Measurements from ENCODE around the gene RO60. TPM values are rescaled to one million over a fixed set of nuclear protein-coding genes. Genes with fewer than 3 reads are reported as not detected.

Gene RO60
- total RNA-seq (10 to 100 TPM; 48.3 to 67.7 (median 55.6) TPM), polyA plus RNA-seq (10 to 100 TPM in 1 of 2 donors, 1 to 10 TPM in 1; 5.9 to 20.5 TPM)
- long read RNA-seq, donor 1, full-length matches to known transcripts, result 40 of 53 reads
- long read RNA-seq, donor 1, partial matches to known transcripts, result 1 of 53 reads
- long read RNA-seq, donor 1, other reads (novel, unspliced or antisense), result 12 of 53 reads
- long read RNA-seq, donor 2, full-length matches to known transcripts, result 190 of 229 reads
- long read RNA-seq, donor 2, partial matches to known transcripts, result 9 of 229 reads
- long read RNA-seq, donor 2, other reads (novel, unspliced or antisense), result 30 of 229 reads
- long read RNA-seq, donor 3, full-length matches to known transcripts, result 34 of 41 reads
- long read RNA-seq, donor 3, partial matches to known transcripts, result 0 of 41 reads
- long read RNA-seq, donor 3, other reads (novel, unspliced or antisense), result 7 of 41 reads

DNA sequence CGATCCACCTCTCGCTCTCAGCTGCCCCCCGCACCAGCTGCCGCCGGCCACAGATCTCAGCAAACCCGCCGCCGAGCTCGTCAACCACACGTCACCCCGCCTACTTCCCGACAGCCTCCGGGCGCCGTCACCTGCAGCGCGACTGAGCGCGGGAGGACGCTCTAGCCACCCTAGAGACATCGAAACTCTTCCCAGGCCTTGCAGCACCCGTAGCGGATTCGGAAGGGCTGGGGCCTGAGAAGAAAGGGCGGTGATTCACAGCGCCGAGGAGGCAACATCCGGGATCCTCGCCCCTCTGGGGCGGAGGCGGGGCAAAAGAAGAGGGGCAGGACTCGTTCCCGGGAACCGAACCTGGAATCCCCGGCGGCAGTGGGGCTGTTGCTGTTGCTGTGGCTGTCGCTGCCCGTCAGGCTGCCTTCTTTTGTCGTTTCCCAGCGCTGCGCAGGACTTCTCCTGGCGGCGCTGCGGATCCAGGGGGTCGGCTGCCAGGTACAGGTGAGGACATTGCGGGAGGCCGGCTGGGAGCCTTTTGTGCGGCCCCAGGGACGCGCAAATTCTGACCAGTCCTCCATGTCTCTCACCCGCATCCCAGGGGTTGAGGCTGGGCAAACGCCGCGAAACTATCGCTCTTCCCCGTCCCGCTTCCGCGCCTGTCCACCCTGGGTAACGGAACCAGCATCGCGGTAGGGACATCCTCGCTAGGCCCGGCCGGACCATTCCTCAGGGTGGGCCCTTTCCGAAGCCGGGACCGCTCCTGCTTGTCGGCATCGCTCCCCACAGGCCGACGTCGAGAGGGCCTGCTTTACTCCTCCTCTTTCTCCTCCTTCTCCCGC, at the start of gene RO60, which contains the start of gene UCHL5:
RO60 (plus strand) TSS at position 331 of the 833 bp plus-strand sequence. CDS start 9,443 bp downstream, outside the sequence.
UCHL5 (minus strand) TSS at position 79 of the 833 bp plus-strand sequence. CDS start 100 bp downstream, outside the sequence.
- peak within 1 kb of the TSS; percentile 58 to 94 (median 84) for H3K4me3 ChIP-seq
- H3K27me3 ChIP-seq, result no peaks in the 10 kb centered on the region
- no peaks in the 10 kb centered on the region for H3K36me3 ChIP-seq
- WGBS, 4 donors, result 0 to 1% (median 1%) methylated on average over 15 to 74 of the region's 74 CpGs
- peaks cover 9 to 51% (median 39%) of the 10 kb centered on the region in 12 donors for H3K4me1 ChIP-seq
- TF ChIP-seq, protein P1, sequence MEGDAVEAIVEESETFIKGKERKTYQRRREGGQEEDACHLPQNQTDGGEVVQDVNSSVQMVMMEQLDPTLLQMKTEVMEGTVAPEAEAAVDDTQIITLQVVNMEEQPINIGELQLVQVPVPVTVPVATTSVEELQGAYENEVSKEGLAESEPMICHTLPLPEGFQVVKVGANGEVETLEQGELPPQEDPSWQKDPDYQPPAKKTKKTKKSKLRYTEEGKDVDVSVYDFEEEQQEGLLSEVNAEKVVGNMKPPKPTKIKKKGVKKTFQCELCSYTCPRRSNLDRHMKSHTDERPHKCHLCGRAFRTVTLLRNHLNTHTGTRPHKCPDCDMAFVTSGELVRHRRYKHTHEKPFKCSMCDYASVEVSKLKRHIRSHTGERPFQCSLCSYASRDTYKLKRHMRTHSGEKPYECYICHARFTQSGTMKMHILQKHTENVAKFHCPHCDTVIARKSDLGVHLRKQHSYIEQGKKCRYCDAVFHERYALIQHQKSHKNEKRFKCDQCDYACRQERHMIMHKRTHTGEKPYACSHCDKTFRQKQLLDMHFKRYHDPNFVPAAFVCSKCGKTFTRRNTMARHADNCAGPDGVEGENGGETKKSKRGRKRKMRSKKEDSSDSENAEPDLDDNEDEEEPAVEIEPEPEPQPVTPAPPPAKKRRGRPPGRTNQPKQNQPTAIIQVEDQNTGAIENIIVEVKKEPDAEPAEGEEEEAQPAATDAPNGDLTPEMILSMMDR (IDR thresholded peaks at IDR 0.05), result peak in 2 of 12 donors; percentile 15 to 18
- peak; percentile 44 to 82 for TF ChIP-seq POLR2A (IDR thresholded peaks at IDR 0.05)
- intact Hi-C loops (cut with DNase I), result loop anchor here in 9 of 10 donors (1.0 to 10.0 kb wide), 8 partner anchors 26 to 63 kb away; partner anchors contain the start of genes CDC73 (in 6 of the 9) and GLRX2 (in 4 of the 9)
- no peaks in the 10 kb centered on the region for H3K9me3 ChIP-seq
- ATAC-seq (peak; percentile 97 to 99 (median 98)), DNase-seq (peak; percentile 96 to 98 (median 97))
- peak within 1 kb of the TSS; percentile 92 to 99 (median 96) for H3K27ac ChIP-seq

DNA sequence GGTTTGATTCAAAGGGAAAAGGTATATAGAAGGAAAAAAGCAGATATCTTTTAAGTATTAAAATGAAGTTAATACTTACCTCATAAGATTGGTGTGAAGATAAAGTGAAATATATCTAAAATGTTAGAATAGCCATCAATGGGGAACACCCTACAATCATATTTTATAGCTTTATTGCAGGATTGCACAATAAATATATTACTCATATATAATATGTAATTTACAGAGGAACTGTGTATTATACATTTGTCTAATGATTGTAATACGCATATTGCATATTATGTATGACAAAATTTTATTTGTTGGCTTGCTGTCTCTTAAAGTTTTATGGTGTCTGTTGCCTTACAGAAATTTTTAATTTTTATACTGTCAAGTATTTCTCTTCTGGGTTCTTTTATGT, 48.0 kb upstream of the RO60 start:
- intact Hi-C loops (cut with DNase I), result loop anchor here in 4 of 10 donors (10.0 kb wide), 3 partner anchors 207 to 407 kb away; partner anchors contain the start of gene RGS2 (in 1 of the 4)
- Histone ChIP-seq H3K36me3 (peaks cover 0 to 8% (median 5%) of the 10 kb centered on the region in 9 donors), H3K4me1 (peaks cover 0 to 9% (median 0%) of the 10 kb centered on the region in 12 donors), H3K4me3 (no peak overlapping the region), H3K9me3 (no peaks in the 10 kb centered on the region), H3K27ac (no peak overlapping the region), H3K27me3 (no peaks in the 10 kb centered on the region)
- TF ChIP-seq POLR2A (IDR thresholded peaks at IDR 0.05), result no peak
- TF ChIP-seq, protein P1 (IDR thresholded peaks at IDR 0.05), result no peak
- no peak for ATAC-seq
- DNase-seq, result no peak
- 96 to 98% (median 97%) methylated on average over 1 of the region's 1 CpG for WGBS, 4 donors

DNA sequence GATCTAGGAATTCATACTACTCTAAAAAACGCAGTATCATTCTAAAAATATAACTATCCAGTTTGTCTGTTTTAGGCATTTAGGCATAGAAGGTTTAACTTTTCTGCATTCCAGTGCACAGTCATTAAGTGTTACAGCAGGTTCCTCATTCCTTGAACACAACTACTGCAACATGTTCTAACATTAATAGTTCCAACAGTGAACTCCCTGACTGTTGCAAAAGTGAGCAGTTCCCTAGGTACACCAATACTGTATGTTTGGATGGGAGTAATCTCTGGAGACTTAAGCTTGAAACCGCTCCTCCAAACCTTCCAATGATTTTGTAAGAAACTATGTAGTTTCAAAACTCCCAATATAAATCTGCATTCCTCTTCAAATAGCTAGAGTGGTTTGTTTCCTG, 46.4 kb upstream of the RO60 start:
- ATAC-seq, result peak; percentile 50 to 75 (median 68)
- WGBS, 4 donors, result 61 to 69% (median 66%) methylated on average over 2 of the region's 2 CpGs
- Histone ChIP-seq H3K36me3 (peaks cover 0 to 13% (median 5%) of the 10 kb centered on the region in 9 donors), H3K9me3 (no peaks in the 10 kb centered on the region), H3K4me3 (no peak overlapping the region), H3K27me3 (no peaks in the 10 kb centered on the region), H3K27ac (peak overlapping the region in 7 of 12 donors; percentile 9 to 67 (median 61)), H3K4me1 (peaks cover 0 to 9% (median 0%) of the 10 kb centered on the region in 12 donors)
- intact Hi-C loops (cut with DNase I), result loop anchor here in 4 of 10 donors (10.0 kb wide), 3 partner anchors 208 to 408 kb away; partner anchors contain the start of gene RGS2 (in 1 of the 4)
- DNase-seq, result no peak
- TF ChIP-seq, protein P1 (IDR thresholded peaks at IDR 0.05), result no peak
- TF ChIP-seq POLR2A (IDR thresholded peaks at IDR 0.05), result no peak
